Activated CD8-positive, alpha-beta T cell treated with anti-CD3 and anti-CD28 coated beads for 36 hours (primary cell): Measurements from ENCODE around the gene NKAIN2. TPM values are rescaled to one million over a fixed set of nuclear protein-coding genes. Genes with fewer than 3 reads are reported as not detected.

Experiments used
- ATAC-seq: fragments of 200-7000 bp; cut with Tn5 transposase; one replicate; pipeline ENCODE4 v1.10.0; 2021; ENCODE audit warnings: mild to moderate bottlenecking, moderate library complexity
- CTCF ChIA-PET: fragments of 350-600 bp; sonication (Branson Sonifier 250); formaldehyde crosslinking; loops from one replicate; lab custom pipeline; 2021; ENCODE audit warnings: antibody characterized with exemption; lab: Charles Lee
- POLR2A ChIA-PET: fragments of 350-600 bp; sonication (Branson Sonifier 250); formaldehyde crosslinking; loops from one replicate; lab custom pipeline; 2021; ENCODE audit warnings: antibody characterized with exemption; lab: Charles Lee
- DNase-seq: peaks from one replicate; pipeline ENCODE4 v3.0.0-alpha.2; 2020
- H3K27ac Mint-ChIP-seq: one replicate; pipeline ENCODE4 v1.8.0; 2021; ENCODE audit warnings: mild to moderate bottlenecking, mixed read lengths
- H3K27me3 Mint-ChIP-seq: one replicate; pipeline ENCODE4 v1.8.0; 2021; ENCODE audit warnings: mixed read lengths
- H3K36me3 Mint-ChIP-seq: one replicate; pipeline ENCODE4 v1.8.0; 2021; ENCODE audit warnings: low read depth, mixed read lengths
- H3K4me1 Mint-ChIP-seq: one replicate; pipeline ENCODE4 v1.8.0; 2021; ENCODE audit warnings: low read depth, mixed read lengths
- H3K4me3 Mint-ChIP-seq: one replicate; pipeline ENCODE4 v1.8.0; 2021; ENCODE audit warnings: mild to moderate bottlenecking, moderate library complexity, mixed read lengths
- H3K9me3 Mint-ChIP-seq: one replicate; pipeline ENCODE4 v1.8.0; 2021; ENCODE audit warnings: mixed read lengths
- intact Hi-C: fragments of 100-400 bp; cut with micrococcal nuclease; formaldehyde crosslinking; loops from one replicate; pipeline ENCODE4 v1.10.0; 2022
- total RNA-seq, 2 experiments: library from RNA; stranded (reverse); gene quantifications; one replicate each; pipeline ENCODE4 v1.2.3, GENCODE V29; 2021
- TF ChIP-seq, protein P1 (sequence below): fragments of 200-600 bp; IDR thresholded peaks from one replicate; pipeline ENCODE4 v1.8.0; 2022; ENCODE audit warnings: antibody characterized with exemption, mild to moderate bottlenecking

The NKAIN2 gene
- total RNA-seq, 2 experiments from 2014 or later: not detected

DNA sequence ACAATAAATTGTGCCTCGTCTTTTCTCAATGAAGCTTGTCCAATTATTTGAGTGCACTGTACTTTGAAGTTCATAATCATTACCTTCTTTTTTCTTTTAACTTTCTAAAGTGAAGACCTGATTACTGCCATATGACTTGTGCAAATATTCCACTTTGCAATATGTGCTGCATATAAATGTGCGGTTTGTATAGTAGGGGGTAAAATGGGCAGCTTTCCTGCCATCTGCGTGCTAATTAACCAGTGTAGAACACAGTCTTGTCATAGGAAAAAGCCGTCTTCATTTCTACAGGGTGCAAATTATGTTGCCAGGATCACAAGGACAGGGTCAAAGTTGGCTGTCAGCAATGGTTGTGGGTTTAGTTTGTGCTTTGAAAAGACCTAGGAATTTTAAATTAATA, 397.0 kb downstream of the NKAIN2 start:
- CTCF ChIA-PET: no interaction called here
- Mint-ChIP-seq H3K27ac (no peak overlapping the region), H3K4me3 (no peak overlapping the region), H3K9me3 (no peaks in the 10 kb centered on the region), H3K27me3 (no peaks in the 10 kb centered on the region), H3K36me3 (no peaks in the 10 kb centered on the region), H3K4me1 (no peaks in the 10 kb centered on the region)
- POLR2A ChIA-PET: no interaction called here
- DNase-seq (no peak), ATAC-seq (no peak)
- intact Hi-C loops: no loop called here
- TF ChIP-seq, protein P1, sequence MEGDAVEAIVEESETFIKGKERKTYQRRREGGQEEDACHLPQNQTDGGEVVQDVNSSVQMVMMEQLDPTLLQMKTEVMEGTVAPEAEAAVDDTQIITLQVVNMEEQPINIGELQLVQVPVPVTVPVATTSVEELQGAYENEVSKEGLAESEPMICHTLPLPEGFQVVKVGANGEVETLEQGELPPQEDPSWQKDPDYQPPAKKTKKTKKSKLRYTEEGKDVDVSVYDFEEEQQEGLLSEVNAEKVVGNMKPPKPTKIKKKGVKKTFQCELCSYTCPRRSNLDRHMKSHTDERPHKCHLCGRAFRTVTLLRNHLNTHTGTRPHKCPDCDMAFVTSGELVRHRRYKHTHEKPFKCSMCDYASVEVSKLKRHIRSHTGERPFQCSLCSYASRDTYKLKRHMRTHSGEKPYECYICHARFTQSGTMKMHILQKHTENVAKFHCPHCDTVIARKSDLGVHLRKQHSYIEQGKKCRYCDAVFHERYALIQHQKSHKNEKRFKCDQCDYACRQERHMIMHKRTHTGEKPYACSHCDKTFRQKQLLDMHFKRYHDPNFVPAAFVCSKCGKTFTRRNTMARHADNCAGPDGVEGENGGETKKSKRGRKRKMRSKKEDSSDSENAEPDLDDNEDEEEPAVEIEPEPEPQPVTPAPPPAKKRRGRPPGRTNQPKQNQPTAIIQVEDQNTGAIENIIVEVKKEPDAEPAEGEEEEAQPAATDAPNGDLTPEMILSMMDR: no peak

DNA sequence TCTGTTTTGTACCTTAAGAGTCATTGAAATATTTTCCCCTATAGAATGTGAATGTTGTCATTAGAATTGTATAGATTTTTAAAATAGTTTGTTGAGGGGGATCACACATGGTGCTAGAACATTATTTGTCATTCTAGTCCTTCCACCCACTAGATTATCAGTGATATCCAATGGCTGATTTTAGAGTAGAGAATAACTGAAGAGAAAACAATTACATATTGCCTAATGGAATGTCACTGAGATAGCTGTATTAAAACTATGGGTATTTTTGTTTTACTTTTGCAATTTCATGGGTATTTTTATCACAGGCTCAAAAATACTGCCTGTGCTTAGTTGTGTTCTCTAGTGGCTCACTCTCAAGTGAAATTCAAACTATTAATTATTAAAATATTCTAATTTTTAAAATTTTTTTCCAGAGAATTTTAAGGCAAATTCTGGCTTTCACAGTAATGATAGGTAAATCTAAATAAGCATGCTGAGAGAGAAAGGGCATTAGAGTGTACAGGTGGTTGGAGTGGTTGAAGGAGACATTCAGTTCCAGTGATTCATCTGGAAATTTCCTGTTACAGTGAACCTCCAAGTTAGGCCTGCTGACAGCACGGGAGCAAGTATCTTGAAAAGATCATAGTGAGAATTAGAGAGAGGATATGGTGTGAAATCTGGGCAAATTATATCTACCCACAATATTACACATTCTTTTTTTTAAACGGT, 399.6 kb downstream of the NKAIN2 start:
- H3K4me1 Mint-ChIP-seq: no peaks in the 10 kb centered on the region
- TF ChIP-seq, protein P1: no peak
- ChIA-PET CTCF (no interaction called here), POLR2A (no interaction called here)
- ATAC-seq (no peak), DNase-seq (no peak)
- H3K27ac Mint-ChIP-seq: no peak overlapping the region
- H3K27me3 Mint-ChIP-seq: no peaks in the 10 kb centered on the region
- no peaks in the 10 kb centered on the region for H3K9me3 Mint-ChIP-seq
- H3K4me3 Mint-ChIP-seq: no peak overlapping the region
- intact Hi-C loops: no loop called here
- H3K36me3 Mint-ChIP-seq: no peaks in the 10 kb centered on the region

DNA sequence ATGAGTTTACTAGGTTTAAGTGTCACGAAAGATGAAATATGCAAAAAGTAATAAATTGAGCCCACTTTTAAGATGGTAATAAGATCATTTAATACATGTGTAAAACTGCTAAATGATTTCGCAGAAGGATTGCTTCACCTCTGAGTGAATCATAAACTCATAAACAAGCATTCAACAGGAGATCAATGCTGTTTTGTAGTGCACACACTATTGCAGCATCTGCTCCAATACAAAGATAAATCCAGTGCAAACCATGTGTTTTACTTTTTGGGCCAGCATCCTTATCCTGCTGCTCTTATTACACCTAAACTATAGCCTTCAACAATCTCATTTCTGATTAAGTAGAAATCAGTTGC, 400.1 kb downstream of the NKAIN2 start:
- Mint-ChIP-seq H3K36me3 (no peaks in the 10 kb centered on the region), H3K4me3 (no peak overlapping the region), H3K9me3 (no peaks in the 10 kb centered on the region), H3K27ac (no peak overlapping the region), H3K4me1 (no peaks in the 10 kb centered on the region), H3K27me3 (no peaks in the 10 kb centered on the region)
- ChIA-PET CTCF (no interaction called here), POLR2A (no interaction called here)
- TF ChIP-seq, protein P1: no peak
- intact Hi-C loops: no loop called here
- DNase-seq: no peak
- ATAC-seq: no peak

DNA sequence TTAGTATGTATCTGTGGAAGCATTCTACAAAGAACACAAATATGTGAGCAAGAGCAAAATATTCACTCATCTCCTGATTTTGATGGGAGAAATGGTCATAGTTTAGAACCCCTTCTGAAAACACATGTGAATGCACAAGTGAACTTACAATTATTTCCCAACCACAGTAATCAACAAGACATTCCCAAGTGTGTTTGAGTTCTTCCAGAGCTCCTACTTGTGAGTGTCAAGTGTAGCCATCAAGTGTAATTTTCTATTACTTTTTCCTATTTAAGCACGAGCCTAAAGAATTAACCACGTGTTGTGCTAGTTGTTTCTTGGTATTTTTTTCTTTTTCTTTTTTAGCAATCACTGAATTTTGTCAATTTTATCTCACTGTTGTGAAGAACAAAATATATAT, 402.3 kb downstream of the NKAIN2 start:
- no peaks in the 10 kb centered on the region for H3K4me1 Mint-ChIP-seq
- ATAC-seq: no peak
- POLR2A ChIA-PET: no interaction called here
- no peaks in the 10 kb centered on the region for H3K36me3 Mint-ChIP-seq
- H3K27ac Mint-ChIP-seq: no peak overlapping the region
- no peaks in the 10 kb centered on the region for H3K9me3 Mint-ChIP-seq
- TF ChIP-seq, protein P1: no peak
- CTCF ChIA-PET: no interaction called here
- H3K27me3 Mint-ChIP-seq: no peaks in the 10 kb centered on the region
- DNase-seq: no peak
- intact Hi-C loops: no loop called here
- H3K4me3 Mint-ChIP-seq: no peak overlapping the region

DNA sequence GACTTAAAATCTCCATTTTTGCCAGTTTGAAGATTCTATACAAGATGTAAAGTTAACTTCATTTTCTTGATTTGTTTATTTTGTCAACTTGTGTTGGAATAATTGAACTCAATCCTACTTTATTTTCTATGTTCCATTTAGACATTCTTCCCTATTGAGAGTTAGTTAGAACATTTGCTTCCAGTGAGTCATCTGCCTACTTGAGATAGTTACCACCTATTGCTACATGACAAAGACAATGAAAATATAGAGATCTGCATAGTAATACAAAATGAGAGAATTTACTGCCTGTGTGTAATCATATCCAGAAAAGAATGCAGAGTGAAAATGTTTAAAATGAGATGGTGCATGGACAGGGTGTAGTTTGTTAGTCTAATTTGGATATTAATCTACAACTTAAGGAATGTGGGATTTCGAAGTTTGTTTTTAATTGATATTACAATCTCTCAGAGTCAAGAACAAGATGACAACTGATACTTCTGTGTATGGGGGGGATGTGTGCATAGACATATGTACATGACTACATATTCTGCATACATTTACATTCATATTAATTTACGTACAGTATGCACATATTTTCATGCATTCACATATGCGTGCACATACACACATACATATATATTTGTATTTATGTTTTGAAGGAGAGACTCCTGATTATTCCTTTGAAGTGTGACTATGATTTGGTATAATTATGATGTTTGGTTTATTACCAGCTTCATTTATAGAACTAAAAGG, 420.1 kb downstream of the NKAIN2 start:
- H3K36me3 Mint-ChIP-seq: no peaks in the 10 kb centered on the region
- H3K4me3 Mint-ChIP-seq: no peak overlapping the region
- CTCF ChIA-PET: no interaction called here

More for the DNA sequence above, 420.1 kb downstream of the NKAIN2 start:
- POLR2A ChIA-PET: no interaction called here
- Mint-ChIP-seq H3K27me3 (no peaks in the 10 kb centered on the region), H3K27ac (no peak overlapping the region), H3K4me1 (no peaks in the 10 kb centered on the region), H3K9me3 (peaks cover 7% of the 10 kb centered on the region)
- TF ChIP-seq, protein P1: no peak
- intact Hi-C loops: no loop called here
- DNase-seq: no peak
- ATAC-seq: no peak
